Dendritic cell treated with granulocyte-macrophage colony-stimulating factor and Interleukin-4, amounts not matched to agents 40 ng/mL and 50 ng/mL, for 4 days (primary cell): Measurements from ENCODE around the gene VGLL4.
A peak's percentile ranks its signal among the peaks of the same experiment; 100 is the strongest.

ENCODE experiments used
- H3K27ac Mint-ChIP-seq: one replicate; pipeline ENCODE4 v1.8.0; 2022; ENCODE audit warnings: mild to moderate bottlenecking, mixed read lengths
- H3K27me3 Mint-ChIP-seq: one replicate; pipeline ENCODE4 v1.8.0; 2022; ENCODE audit warnings: mild to moderate bottlenecking, mixed read lengths
- H3K36me3 Mint-ChIP-seq: one replicate; pipeline ENCODE4 v1.8.0; 2022; ENCODE audit warnings: low read depth, mixed read lengths
- H3K4me1 Mint-ChIP-seq: one replicate; pipeline ENCODE4 v1.8.0; 2022; ENCODE audit warnings: low read depth, mixed read lengths
- H3K4me3 Mint-ChIP-seq: one replicate; pipeline ENCODE4 v1.8.0; 2022; ENCODE audit warnings: mild to moderate bottlenecking, moderate library complexity, mixed read lengths
- H3K9me3 Mint-ChIP-seq: one replicate; pipeline ENCODE4 v1.8.0; 2022; ENCODE audit warnings: mixed read lengths
- intact Hi-C: fragments of 100-400 bp; cut with micrococcal nuclease; formaldehyde crosslinking; loops from one replicate; pipeline ENCODE4 v1.15.0; 2022

The VGLL4 gene

DNA sequence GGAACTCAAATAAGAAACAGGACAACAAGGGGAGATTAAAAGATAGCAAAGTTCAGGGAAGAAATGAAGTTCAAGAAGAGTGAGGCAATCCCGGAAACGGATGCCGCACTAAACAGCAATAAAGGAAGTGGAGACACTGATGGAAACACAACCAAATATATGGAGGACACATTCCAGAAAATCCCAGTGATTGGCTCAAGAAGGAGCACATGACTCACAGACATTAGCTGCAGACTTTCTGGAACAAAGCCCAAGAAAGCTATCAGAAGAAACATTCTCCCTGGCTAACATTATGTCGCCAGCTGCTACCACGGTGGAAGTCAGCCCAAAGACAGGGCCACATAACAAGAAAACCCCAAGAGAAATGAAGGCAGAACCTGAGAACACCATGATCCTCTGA, 18.1 kb upstream of the VGLL4 start:
- intact Hi-C loops: no loop called here
- Mint-ChIP-seq H3K27ac (no peak overlapping the region), H3K4me1 (peaks cover 13% of the 10 kb centered on the region), H3K27me3 (no peaks in the 10 kb centered on the region), H3K4me3 (no peak overlapping the region), H3K36me3 (no peaks in the 10 kb centered on the region), H3K9me3 (no peaks in the 10 kb centered on the region)

DNA sequence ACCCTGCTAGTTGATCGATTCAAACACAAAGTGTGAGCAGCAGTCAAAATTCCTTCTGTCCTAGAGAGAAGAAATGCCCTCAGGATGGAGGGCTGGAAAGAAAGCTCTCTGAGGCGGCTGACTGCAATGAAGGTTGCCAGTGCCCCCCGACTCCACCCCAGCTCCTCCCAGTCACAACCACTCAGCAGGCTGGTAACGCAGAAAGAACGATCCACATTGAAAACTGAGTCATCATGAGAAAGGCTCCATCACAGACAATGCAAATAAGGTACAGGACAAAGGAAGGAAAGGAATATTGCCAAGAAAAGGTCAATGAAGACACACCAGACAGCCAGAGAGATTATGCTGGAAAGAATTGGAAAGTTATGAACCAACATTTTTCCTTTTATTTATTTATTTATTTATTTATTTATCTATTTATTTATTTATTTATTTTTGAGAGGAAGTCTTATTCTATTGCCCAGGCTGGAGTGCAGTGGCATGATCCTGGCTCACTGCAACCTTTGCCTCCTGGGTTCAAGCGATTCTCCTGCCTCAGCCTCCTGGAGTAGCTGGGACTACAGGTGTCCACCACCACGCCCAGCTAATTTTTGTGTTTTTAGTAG, 17.4 kb upstream of the VGLL4 start:
- Mint-ChIP-seq H3K4me1 (peaks cover 13% of the 10 kb centered on the region), H3K36me3 (no peaks in the 10 kb centered on the region), H3K9me3 (no peaks in the 10 kb centered on the region), H3K27ac (no peak overlapping the region), H3K4me3 (no peak overlapping the region), H3K27me3 (no peaks in the 10 kb centered on the region)
- intact Hi-C loops: no loop called here

DNA sequence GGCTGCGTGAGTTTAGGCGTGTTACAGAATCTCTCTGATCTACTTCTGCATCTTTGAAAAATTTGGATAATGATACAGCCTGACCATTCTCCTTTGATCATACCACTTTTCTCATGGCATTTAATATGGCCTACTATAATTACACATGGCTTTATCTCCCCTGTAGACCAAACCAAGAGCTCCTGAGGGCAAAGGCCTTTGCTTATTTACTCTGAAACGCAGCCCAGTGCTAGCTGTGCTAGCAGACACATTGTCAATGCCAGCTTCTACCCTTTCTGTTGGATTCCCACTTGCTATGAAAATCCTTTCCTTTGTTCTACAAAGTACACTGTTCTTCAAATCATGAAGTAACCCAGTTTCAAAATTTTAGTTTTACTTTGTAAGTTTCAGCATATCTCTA, 16.5 kb upstream of the VGLL4 start:
- Mint-ChIP-seq H3K9me3 (no peaks in the 10 kb centered on the region), H3K36me3 (no peaks in the 10 kb centered on the region), H3K27me3 (peaks cover 3% of the 10 kb centered on the region), H3K27ac (no peak overlapping the region), H3K4me3 (no peak overlapping the region), H3K4me1 (peaks cover 13% of the 10 kb centered on the region)
- intact Hi-C loops: no loop called here

DNA sequence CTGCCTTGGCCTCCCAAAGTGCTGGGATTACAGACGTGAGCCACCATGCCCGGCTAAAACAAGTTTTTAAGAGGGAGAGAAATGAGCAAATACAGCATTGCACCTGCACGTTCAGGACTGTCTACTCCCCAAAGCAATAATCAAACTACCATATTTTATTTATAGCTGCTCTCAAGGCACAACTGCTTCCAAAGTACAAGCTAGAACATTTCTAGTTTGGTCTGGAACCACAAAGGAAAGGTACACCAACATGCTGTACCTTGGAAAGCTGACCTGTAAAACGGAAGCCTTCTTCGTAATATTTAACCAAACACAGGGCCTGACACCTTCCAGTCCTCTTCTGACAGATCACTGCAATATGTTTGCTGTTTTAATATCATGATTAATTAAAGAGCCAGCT, 14.5 kb upstream of the VGLL4 start:
- Mint-ChIP-seq H3K4me1 (peaks cover 11% of the 10 kb centered on the region), H3K27ac (no peak overlapping the region), H3K36me3 (no peaks in the 10 kb centered on the region), H3K4me3 (no peak overlapping the region), H3K9me3 (no peaks in the 10 kb centered on the region), H3K27me3 (peaks cover 3% of the 10 kb centered on the region)
- intact Hi-C loops: loop anchor here (10.0 kb wide), 1 partner anchor 703 kb away; no protein-coding TSS in a partner anchor

DNA sequence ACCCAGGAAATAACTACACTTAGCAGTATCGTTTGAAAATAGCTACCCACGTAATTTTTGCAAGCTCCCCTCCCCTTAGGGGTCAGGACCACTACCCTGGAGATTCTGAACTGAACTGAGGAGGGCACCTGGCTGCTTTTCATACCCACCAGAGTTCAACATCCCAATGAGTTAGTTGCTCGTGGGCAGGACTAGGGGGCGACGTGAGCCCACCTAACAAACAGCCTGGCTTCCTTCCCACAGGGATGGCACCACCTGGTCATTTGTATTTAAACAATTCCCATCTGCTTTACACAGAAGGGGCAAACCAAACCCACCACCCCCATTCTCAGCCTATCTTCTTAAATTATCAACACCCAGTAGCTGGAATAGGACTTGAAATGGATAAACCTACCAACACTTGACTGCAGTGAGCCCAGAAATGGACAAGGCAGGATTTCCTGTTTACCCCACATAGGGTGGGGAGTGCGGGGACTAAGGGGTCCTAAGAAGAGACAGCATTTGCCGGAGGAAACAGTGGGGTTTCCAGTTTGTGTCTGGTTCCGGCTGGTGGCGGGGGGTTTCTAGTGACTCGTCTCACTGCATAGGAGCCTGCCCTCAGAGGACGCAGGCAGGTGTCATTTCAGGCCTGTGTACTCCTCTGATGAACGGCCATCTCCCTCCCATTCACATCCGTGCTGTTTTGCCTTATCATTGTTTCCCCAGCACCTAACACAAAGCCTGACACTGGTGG, 11.6 kb upstream of the VGLL4 start:
- no peaks in the 10 kb centered on the region for H3K9me3 Mint-ChIP-seq
- H3K27ac Mint-ChIP-seq: no peak overlapping the region
- H3K27me3 Mint-ChIP-seq: peaks cover 3% of the 10 kb centered on the region

DNA sequence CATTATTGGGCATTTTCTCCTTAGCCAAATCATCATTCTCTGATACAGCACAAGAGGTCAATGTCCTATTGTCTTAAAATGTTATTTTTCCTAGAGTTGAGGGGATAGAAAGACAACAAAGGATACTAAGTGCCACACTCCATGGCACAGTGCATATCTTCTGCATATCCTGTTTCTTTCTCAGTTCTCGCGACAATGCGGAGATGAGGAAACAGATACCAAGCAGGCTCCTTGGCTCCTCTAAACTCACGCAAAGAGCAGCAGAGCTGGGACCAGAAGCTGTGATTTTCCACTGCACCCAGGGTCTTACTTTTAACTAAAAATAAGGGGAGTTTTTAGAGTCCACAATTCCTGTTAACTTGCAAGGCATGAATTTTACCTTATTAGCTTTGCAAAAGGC, 10.5 kb upstream of the VGLL4 start:
- Mint-ChIP-seq H3K4me1 (no peaks in the 10 kb centered on the region), H3K27me3 (peaks cover 3% of the 10 kb centered on the region), H3K36me3 (no peaks in the 10 kb centered on the region), H3K4me3 (no peak overlapping the region), H3K27ac (no peak overlapping the region), H3K9me3 (no peaks in the 10 kb centered on the region)
- intact Hi-C loops: loop anchor here (5.0 to 10.0 kb wide), 3 partner anchors 148 to 699 kb away; no protein-coding TSS in a partner anchor

More for the DNA sequence above, 11.6 kb upstream of the VGLL4 start:
- no peak overlapping the region for H3K4me3 Mint-ChIP-seq
- no peaks in the 10 kb centered on the region for H3K36me3 Mint-ChIP-seq
- H3K4me1 Mint-ChIP-seq: no peaks in the 10 kb centered on the region
- intact Hi-C loops: loop anchor here (10.0 kb wide), 1 partner anchor 701 kb away; no protein-coding TSS in a partner anchor

DNA sequence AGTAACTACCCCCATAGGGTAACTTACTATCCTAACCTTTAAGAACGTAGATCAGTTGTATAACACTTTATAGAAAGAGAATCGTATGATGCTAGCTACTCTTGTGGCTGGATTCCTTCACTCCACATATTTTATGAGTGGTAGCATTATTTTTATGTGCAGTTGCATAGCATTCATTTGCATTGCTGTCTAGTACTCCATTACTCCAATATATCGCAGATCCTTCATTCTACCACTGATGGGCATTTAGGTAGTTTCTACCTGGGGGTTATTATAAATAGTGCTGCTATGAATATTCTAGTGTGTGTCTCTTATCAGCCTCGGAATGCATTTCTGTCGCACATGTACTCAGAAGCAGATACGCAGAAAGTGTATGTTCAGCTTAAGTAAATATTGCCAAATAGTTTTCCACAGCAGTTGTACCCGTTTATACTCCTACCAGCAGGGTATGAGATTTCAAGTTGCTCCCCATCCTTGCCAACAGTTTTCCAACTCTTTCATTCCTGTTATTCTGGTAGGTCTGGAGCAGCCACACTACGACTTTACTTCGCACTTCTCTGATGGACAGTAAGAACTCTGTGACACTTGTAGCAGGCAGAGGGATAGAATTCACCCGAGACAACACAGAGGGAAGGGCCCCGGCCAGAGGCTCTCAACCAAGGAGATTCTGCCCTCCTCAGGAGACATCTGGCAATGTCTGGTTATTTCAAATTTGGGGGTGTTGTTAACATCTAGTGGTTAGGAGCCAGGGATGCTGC, 9.8 kb upstream of the VGLL4 start:
- Mint-ChIP-seq H3K27me3 (peaks cover 3% of the 10 kb centered on the region), H3K4me3 (no peak overlapping the region), H3K27ac (no peak overlapping the region), H3K36me3 (no peaks in the 10 kb centered on the region), H3K4me1 (no peaks in the 10 kb centered on the region), H3K9me3 (no peaks in the 10 kb centered on the region)
- intact Hi-C loops: loop anchor here (5.0 to 10.0 kb wide), 3 partner anchors 149 to 699 kb away; no protein-coding TSS in a partner anchor

DNA sequence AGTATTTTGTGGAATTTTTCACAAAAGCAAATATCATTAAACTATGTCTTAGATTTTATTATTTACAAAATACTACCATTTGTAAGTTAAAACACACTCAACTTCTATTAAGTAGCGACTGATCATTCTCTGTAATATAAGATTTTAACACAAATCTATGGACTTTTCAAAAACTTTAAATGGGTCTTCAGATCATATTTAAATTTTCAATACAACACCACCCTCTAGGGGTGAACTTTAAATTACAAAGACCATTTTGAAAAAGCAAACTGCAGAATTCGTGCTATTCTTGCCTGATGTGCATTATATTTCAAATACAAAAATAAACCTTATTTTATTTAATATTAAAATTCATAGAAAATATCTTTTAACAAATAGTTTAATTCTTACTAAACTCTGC, 8.2 kb upstream of the VGLL4 start:
- Mint-ChIP-seq H3K4me1 (no peaks in the 10 kb centered on the region), H3K9me3 (no peaks in the 10 kb centered on the region), H3K27me3 (peaks cover 3% of the 10 kb centered on the region), H3K36me3 (no peaks in the 10 kb centered on the region), H3K4me3 (no peak overlapping the region), H3K27ac (no peak overlapping the region)
- intact Hi-C loops: loop anchor here (1.0 to 10.0 kb wide), 4 partner anchors 150 to 697 kb away; no protein-coding TSS in a partner anchor

DNA sequence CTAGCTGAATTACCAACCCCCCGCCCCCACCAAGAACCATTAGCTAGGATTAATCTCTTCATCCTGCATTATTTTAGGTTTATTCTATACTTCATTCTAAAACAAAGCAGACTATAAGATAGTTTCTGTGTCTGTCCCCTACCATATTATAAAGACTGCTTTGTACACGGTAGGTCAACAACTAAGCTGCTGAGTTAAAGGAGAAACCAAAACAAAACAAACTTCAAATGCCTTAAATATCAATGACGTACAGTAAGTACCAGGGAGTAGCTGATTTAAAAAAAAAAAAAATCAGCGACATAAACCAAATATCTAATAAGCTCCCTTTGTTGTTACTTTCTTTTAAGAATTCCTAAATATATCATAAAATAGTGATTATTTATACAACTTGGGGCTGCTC, 7.8 kb upstream of the VGLL4 start:
- intact Hi-C loops: loop anchor here (5.0 to 10.0 kb wide), 3 partner anchors 151 to 697 kb away; no protein-coding TSS in a partner anchor
- peaks cover 3% of the 10 kb centered on the region for H3K27me3 Mint-ChIP-seq
- no peak overlapping the region for H3K27ac Mint-ChIP-seq
- H3K36me3 Mint-ChIP-seq: no peaks in the 10 kb centered on the region
- no peaks in the 10 kb centered on the region for H3K9me3 Mint-ChIP-seq
- H3K4me1 Mint-ChIP-seq: no peaks in the 10 kb centered on the region
- no peak overlapping the region for H3K4me3 Mint-ChIP-seq

DNA sequence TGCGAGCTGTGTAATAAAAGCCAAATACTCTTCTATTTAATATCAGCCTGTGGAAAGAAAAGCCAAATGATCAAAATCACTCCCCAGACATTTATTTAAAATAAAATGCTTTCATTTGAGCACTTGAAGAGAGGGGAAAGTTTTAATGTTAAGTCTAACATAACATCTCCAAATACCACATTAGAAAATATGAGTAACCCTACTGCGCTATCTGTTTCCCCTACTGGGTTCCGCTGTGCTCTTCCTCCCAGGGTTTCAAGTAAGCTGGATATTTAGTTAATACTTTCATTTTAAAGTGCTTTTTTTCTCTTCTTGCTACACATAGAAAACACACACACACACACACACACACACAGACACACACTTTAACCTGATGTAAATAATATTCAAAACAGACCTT, 6.7 kb upstream of the VGLL4 start:
- Mint-ChIP-seq H3K36me3 (no peaks in the 10 kb centered on the region), H3K4me3 (no peak overlapping the region), H3K27me3 (no peaks in the 10 kb centered on the region), H3K9me3 (no peaks in the 10 kb centered on the region), H3K27ac (no peak overlapping the region), H3K4me1 (no peaks in the 10 kb centered on the region)
- intact Hi-C loops: loop anchor here (5.0 to 10.0 kb wide), 3 partner anchors 152 to 696 kb away; no protein-coding TSS in a partner anchor

DNA sequence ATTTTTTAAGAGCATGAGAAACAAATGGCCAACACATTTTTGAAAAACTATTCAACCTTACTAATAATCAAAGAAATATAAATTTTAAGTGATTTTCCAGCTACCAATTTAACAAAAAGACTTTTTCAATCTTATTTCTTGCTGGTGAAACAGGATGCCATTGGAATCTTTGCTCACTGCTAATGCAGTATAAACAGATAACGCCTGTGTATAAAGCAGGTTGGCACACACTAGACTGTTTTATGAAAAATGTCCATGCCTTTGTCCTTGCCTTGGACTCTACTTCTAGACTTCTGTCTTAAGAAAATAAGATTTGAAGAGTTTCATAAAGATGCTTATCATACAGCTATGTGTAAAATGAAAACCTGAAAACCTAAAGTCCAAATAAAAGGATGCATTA, 5.0 kb upstream of the VGLL4 start:
- intact Hi-C loops: no loop called here
- Mint-ChIP-seq H3K4me1 (peaks cover 3% of the 10 kb centered on the region), H3K4me3 (no peak overlapping the region), H3K27me3 (no peaks in the 10 kb centered on the region), H3K36me3 (peaks cover 1% of the 10 kb centered on the region), H3K27ac (no peak overlapping the region), H3K9me3 (no peaks in the 10 kb centered on the region)

DNA sequence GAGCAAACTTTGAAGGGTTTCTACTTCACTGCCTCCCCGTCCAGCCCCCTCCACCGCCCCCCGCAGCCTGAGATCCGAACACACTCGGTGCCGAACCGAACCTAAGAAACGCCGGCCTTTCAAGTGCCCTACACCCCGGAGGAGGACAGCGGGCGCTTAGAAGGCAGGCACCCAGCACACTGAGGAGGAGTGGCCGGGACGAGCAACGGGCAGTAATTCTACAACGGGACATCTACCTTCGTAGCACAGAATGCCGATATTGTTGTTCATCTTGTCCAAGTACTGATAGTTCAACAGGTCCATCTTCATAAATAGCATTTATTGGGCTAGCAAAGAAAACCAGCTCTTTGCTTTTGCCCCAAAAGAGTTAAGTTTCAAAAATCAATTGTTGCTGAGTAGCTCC, 513 bp downstream of the VGLL4 start:
- Mint-ChIP-seq H3K27ac (peak overlapping the region; percentile 85), H3K27me3 (no peaks in the 10 kb centered on the region), H3K4me1 (peaks cover 40% of the 10 kb centered on the region), H3K4me3 (peak overlapping the region; percentile 97), H3K9me3 (no peaks in the 10 kb centered on the region), H3K36me3 (peaks cover 33% of the 10 kb centered on the region)
- intact Hi-C loops: no loop called here

DNA sequence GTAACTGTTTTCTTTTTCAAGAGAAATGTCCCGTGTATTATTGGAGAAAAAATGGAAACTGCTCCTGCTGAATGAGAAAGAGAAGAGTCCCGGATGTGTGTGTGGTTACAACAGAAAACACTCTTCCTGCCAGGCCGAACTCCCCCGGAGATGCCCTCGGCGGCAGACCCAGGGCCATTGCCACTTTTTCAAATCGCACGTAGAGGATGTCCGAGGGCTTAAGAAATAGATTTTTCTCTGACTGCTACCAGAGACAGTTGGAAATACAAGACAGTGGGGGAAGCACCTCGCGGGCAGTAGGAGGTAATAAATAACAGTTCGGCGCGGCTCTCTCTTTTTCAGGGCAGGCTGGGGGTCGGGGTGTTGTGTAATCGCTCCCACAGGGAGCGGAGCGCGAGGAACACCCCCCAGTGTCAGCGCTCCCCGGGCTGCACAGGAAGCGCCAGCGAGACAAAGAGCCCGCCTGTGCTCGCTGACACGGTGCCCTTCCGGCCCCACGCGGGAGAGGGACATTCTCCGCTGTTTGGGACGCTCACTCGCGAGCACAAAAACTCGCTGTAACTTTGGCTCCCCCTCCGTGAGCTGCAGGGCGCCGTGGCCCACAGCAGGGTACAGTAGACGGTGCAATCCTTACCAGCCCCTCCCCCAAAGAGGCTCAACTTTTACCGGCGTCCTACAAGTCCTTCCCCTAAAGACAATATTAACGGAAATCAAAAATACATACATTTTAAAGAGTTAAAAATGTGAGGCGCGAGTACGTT, 1.1 kb downstream of the VGLL4 start:
- H3K27ac Mint-ChIP-seq: peak overlapping the region; percentile 85
- no peaks in the 10 kb centered on the region for H3K27me3 Mint-ChIP-seq
- intact Hi-C loops: no loop called here
- peaks cover 33% of the 10 kb centered on the region for H3K36me3 Mint-ChIP-seq
- H3K4me1 Mint-ChIP-seq: peaks cover 46% of the 10 kb centered on the region
- peak overlapping the region; percentile 97 for H3K4me3 Mint-ChIP-seq
- H3K9me3 Mint-ChIP-seq: no peaks in the 10 kb centered on the region
